MG63 (cell line): ENCODE measurements around the gene SORBS1. TPM values are rescaled to one million over a fixed set of nuclear protein-coding genes. Genes with fewer than 3 reads are reported as not detected.

Experiments used
- DNase-seq: peaks from one replicate; pipeline ENCODE4 v3.0.0-alpha.2; 2020
- H3K27me3 ChIP-seq: fragments of 250-450 bp; sonication (Bioruptor Pico); 2 replicates; pipeline ENCODE4 v1.5.1; 2020; ENCODE audit warnings: mild to moderate bottlenecking, moderate library complexity
- H3K36me3 ChIP-seq: fragments of 250-450 bp; sonication (Bioruptor Pico); 2 replicates; pipeline ENCODE4 v1.5.1; 2020; ENCODE audit warnings: mild to moderate bottlenecking, moderate library complexity
- H3K4me3 ChIP-seq: fragments of 250-450 bp; sonication (Bioruptor Pico); 2 replicates; pipeline ENCODE4 v1.5.1; 2020; ENCODE audit warnings: mild to moderate bottlenecking, moderate library complexity
- H3K9me3 ChIP-seq: fragments of 250-450 bp; sonication (Bioruptor Pico); 2 replicates; pipeline ENCODE4 v1.5.1; 2020; ENCODE audit warnings: mild to moderate bottlenecking, moderate library complexity
- total RNA-seq: library from RNA; depleted of rRNA; stranded (reverse); fragments of >200 nt; shearing (Covaris generic); gene quantifications from 2 replicates; pipeline ENCODE4 v1.2.3, GENCODE V29; 2014; ENCODE audit warnings: low replicate concordance; rRNA removed

The SORBS1 gene
- total RNA-seq: 0.03 TPM in 1 of 2 replicates, not detected in the other

- Histone ChIP-seq H3K27me3 (0 out of 2 replicates have a peak, but pooled peaks cover 10% of the 10 kb centered on the region), H3K4me3 (peak within 1 kb of the TSS; percentile 61), H3K9me3 (no peaks in the 10 kb centered on the region), H3K36me3 (no peaks in the 10 kb centered on the region)
- DNase-seq: peak; percentile 96
These were observed at the start of gene SORBS1 for GRCh38 chr10:95561177-95561863. TSS of gene SORBS1 (minus strand) at chr10:95561371. CDS start at chr10:95441135, 120,236 bp downstream.

GRCh38 chr10:95610727-95611126 lies 49.6 kb upstream of the SORBS1 start:
- Histone ChIP-seq H3K36me3 (peaks cover 77% of the 10 kb centered on the region), H3K4me3 (no peak overlapping the region), H3K9me3 (no peaks in the 10 kb centered on the region), H3K27me3 (no peaks in the 10 kb centered on the region)
- DNase-seq: no peak

GRCh38 chr10:95606922-95607321 lies 45.8 kb upstream of the SORBS1 start:
- Histone ChIP-seq H3K9me3 (no peaks in the 10 kb centered on the region), H3K36me3 (peaks cover 41% of the 10 kb centered on the region), H3K27me3 (no peaks in the 10 kb centered on the region), H3K4me3 (no peak overlapping the region)
- DNase-seq: no peak

GRCh38 chr10:95605163-95605562 lies 44.0 kb upstream of the SORBS1 start:
- Histone ChIP-seq H3K9me3 (no peaks in the 10 kb centered on the region), H3K4me3 (no peak overlapping the region), H3K36me3 (peaks cover 26% of the 10 kb centered on the region), H3K27me3 (no peaks in the 10 kb centered on the region)
- DNase-seq: no peak

GRCh38 chr10:95604630-95605029 lies 43.5 kb upstream of the SORBS1 start:
- H3K4me3 ChIP-seq: no peak overlapping the region
- H3K36me3 ChIP-seq: peaks cover 21% of the 10 kb centered on the region
- no peak for DNase-seq

GRCh38 chr10:95602382-95602781 lies 41.2 kb upstream of the SORBS1 start:
- DNase-seq: no peak
- peaks cover 9% of the 10 kb centered on the region for H3K36me3 ChIP-seq
- H3K4me3 ChIP-seq: no peak overlapping the region
- H3K9me3 ChIP-seq: no peaks in the 10 kb centered on the region
- H3K27me3 ChIP-seq: no peaks in the 10 kb centered on the region

More at GRCh38 chr10:95604630-95605029, 43.5 kb upstream of the SORBS1 start:
- H3K9me3 ChIP-seq: no peaks in the 10 kb centered on the region
- no peaks in the 10 kb centered on the region for H3K27me3 ChIP-seq

GRCh38 chr10:95601116-95601719 lies 40.0 kb upstream of the SORBS1 start:
- DNase-seq: peak; percentile 59
- Histone ChIP-seq H3K27me3 (no peaks in the 10 kb centered on the region), H3K9me3 (no peaks in the 10 kb centered on the region), H3K4me3 (no peak overlapping the region), H3K36me3 (peaks cover 3% of the 10 kb centered on the region; the same call in 1 of the 2 replicates)

GRCh38 chr10:95600158-95600557 lies 39.0 kb upstream of the SORBS1 start:
- Histone ChIP-seq H3K4me3 (no peak overlapping the region), H3K36me3 (no peaks in the 10 kb centered on the region), H3K27me3 (no peaks in the 10 kb centered on the region), H3K9me3 (no peaks in the 10 kb centered on the region)
- no peak for DNase-seq

GRCh38 chr10:95597788-95598187 lies 36.6 kb upstream of the SORBS1 start:
- no peaks in the 10 kb centered on the region for H3K9me3 ChIP-seq
- no peaks in the 10 kb centered on the region for H3K36me3 ChIP-seq
- no peak overlapping the region for H3K4me3 ChIP-seq
- H3K27me3 ChIP-seq: no peaks in the 10 kb centered on the region
- no peak for DNase-seq

- Histone ChIP-seq H3K27me3 (peaks cover 4% of the 10 kb centered on the region), H3K9me3 (no peaks in the 10 kb centered on the region), H3K4me3 (no peak overlapping the region), H3K36me3 (no peaks in the 10 kb centered on the region)
- no peak for DNase-seq
These were observed 26.9 kb upstream of the SORBS1 start for GRCh38 chr10:95588025-95588424.

- Histone ChIP-seq H3K27me3 (peaks cover 5% of the 10 kb centered on the region; the same call in 1 of the 2 replicates), H3K36me3 (no peaks in the 10 kb centered on the region), H3K9me3 (no peaks in the 10 kb centered on the region), H3K4me3 (no peak overlapping the region)
- DNase-seq: no peak
These were observed 18.8 kb upstream of the SORBS1 start for GRCh38 chr10:95579835-95580535.

GRCh38 chr10:95579292-95579691 lies 18.1 kb upstream of the SORBS1 start:
- Histone ChIP-seq H3K36me3 (no peaks in the 10 kb centered on the region), H3K27me3 (peaks cover 5% of the 10 kb centered on the region; the same call in 1 of the 2 replicates), H3K4me3 (no peak overlapping the region), H3K9me3 (no peaks in the 10 kb centered on the region)
- no peak for DNase-seq

GRCh38 chr10:95578619-95579018 lies 17.4 kb upstream of the SORBS1 start:
- H3K4me3 ChIP-seq: no peak overlapping the region
- H3K27me3 ChIP-seq: peaks cover 5% of the 10 kb centered on the region; the same call in 1 of the 2 replicates
- H3K9me3 ChIP-seq: no peaks in the 10 kb centered on the region
- no peak for DNase-seq
- H3K36me3 ChIP-seq: no peaks in the 10 kb centered on the region

GRCh38 chr10:95574649-95575365 lies 13.6 kb upstream of the SORBS1 start:
- H3K9me3 ChIP-seq: no peaks in the 10 kb centered on the region
- no peak overlapping the region for H3K4me3 ChIP-seq
- no peak for DNase-seq
- no peaks in the 10 kb centered on the region for H3K36me3 ChIP-seq
- H3K27me3 ChIP-seq: peaks cover 3% of the 10 kb centered on the region; the same call in 1 of the 2 replicates

GRCh38 chr10:95573964-95574604 lies 12.9 kb upstream of the SORBS1 start:
- no peaks in the 10 kb centered on the region for H3K36me3 ChIP-seq
- no peak overlapping the region for H3K4me3 ChIP-seq
- no peaks in the 10 kb centered on the region for H3K27me3 ChIP-seq
- no peaks in the 10 kb centered on the region for H3K9me3 ChIP-seq
- no peak for DNase-seq

GRCh38 chr10:95573527-95573926 lies 12.4 kb upstream of the SORBS1 start:
- DNase-seq: no peak
- Histone ChIP-seq H3K36me3 (no peaks in the 10 kb centered on the region), H3K9me3 (no peaks in the 10 kb centered on the region), H3K27me3 (no peaks in the 10 kb centered on the region), H3K4me3 (no peak overlapping the region)
